Measurements from ENCODE around the gene MERTK. TPM values are rescaled to one million over a fixed set of nuclear protein-coding genes. Genes with fewer than 3 reads are reported as not detected.

MERTK gene
- total RNA-seq, 1 donor from 2014 or later, result 11.1 TPM

GRCh38 chr2:111917106-111917505, 18.7 kb downstream of the MERTK start:
- peaks cover 0 to 11% of the 10 kb centered on the region in 2 donors for H3K4me1 ChIP-seq
- H3K27me3 ChIP-seq, result no peaks in the 10 kb centered on the region
- intact Hi-C loops (cut with DNase I), result no loop called here
- no peak for TF ChIP-seq CTCF (IDR thresholded peaks at IDR 0.05)
- DNase-seq (ENCODE audit: low spot score in 2 of 2), result no peak
- H3K9me3 ChIP-seq, result no peaks in the 10 kb centered on the region
- H3K4me3 ChIP-seq, result no peak overlapping the region
- peaks cover 0 to 5% of the 10 kb centered on the region in 2 donors for H3K36me3 ChIP-seq
- H3K27ac ChIP-seq, result no peak overlapping the region

DNA sequence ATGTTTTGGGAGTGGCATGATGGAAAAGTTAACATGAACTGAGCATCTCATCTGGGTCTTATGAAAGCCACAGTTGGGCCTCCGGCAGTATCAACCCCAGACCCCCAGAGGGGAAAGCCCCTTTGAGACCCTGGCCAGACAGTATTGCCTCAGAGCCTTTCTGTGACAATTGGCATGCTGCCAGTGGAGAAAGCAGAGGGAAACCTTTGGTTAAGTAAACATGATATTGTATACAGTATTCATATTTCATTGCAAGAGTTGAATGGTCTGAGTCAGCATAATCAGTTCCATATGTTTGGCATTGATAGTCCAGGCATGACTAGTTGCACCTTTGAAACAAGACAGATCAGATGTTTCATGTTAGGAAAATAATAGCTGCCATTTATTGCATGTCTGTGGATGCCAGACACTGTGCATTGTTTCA, 20.0 kb downstream of the MERTK start:
- TF ChIP-seq CTCF (IDR thresholded peaks at IDR 0.05), result no peak
- intact Hi-C loops (cut with DNase I), result no loop called here
- no peak overlapping the region for H3K27ac ChIP-seq

DNA sequence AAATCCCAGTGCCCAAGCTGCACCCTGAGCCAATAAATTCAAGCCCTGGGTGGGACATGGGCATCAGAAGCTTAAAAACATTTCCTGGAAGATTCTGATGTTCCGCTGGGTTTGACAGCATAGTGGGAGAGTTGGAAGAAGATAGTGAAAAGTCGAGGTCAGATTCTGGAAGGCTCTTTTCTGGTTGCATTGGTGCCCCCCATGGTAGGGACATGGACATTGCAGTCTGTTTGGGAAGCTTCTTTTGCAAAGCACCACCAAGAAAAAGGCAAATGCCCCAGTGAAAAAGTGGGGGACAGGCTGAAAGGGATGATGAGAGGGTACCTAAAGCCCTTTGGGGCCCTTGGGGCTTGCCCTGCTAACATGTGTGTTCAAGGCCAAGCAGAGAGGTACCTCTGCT, 21.0 kb downstream of the MERTK start:
- Histone ChIP-seq H3K9me3 (no peaks in the 10 kb centered on the region), H3K27ac (no peak overlapping the region), H3K4me1 (peaks cover 0 to 11% of the 10 kb centered on the region in 2 donors), H3K27me3 (no peaks in the 10 kb centered on the region), H3K36me3 (peaks cover 5 to 9% of the 10 kb centered on the region in 2 donors), H3K4me3 (no peak overlapping the region)
- TF ChIP-seq CTCF (IDR thresholded peaks at IDR 0.05), result no peak
- intact Hi-C loops (cut with DNase I), result no loop called here
- no peak for DNase-seq (ENCODE audit: low spot score in 2 of 2)

More for the DNA sequence above, 20.0 kb downstream of the MERTK start:
- no peak overlapping the region for H3K4me3 ChIP-seq
- peaks cover 0 to 11% of the 10 kb centered on the region in 2 donors for H3K4me1 ChIP-seq
- no peaks in the 10 kb centered on the region for H3K9me3 ChIP-seq
- DNase-seq (ENCODE audit: low spot score in 2 of 2), result no peak
- no peaks in the 10 kb centered on the region for H3K27me3 ChIP-seq
- H3K36me3 ChIP-seq, result peaks cover 5% of the 10 kb centered on the region in 2 donors

GRCh38 chr2:111919794-111920608, 21.6 kb downstream of the MERTK start:
- peaks cover 0 to 11% of the 10 kb centered on the region in 2 donors for H3K4me1 ChIP-seq
- intact Hi-C loops (cut with DNase I), result no loop called here
- peaks cover 5 to 9% of the 10 kb centered on the region in 2 donors for H3K36me3 ChIP-seq
- peak; percentile 28 to 77 for DNase-seq (ENCODE audit: low spot score in 2 of 2)
- TF ChIP-seq CTCF (IDR thresholded peaks at IDR 0.05), result no peak
- H3K9me3 ChIP-seq, result no peaks in the 10 kb centered on the region
- no peaks in the 10 kb centered on the region for H3K27me3 ChIP-seq
- H3K4me3 ChIP-seq, result no peak overlapping the region
- no peak overlapping the region for H3K27ac ChIP-seq

GRCh38 chr2:111923276-111923804, 24.9 kb downstream of the MERTK start:
- no peaks in the 10 kb centered on the region for H3K27me3 ChIP-seq
- peaks cover 0 to 9% of the 10 kb centered on the region in 2 donors for H3K36me3 ChIP-seq
- peaks cover 0 to 9% of the 10 kb centered on the region in 2 donors for H3K4me1 ChIP-seq
- no peak overlapping the region for H3K4me3 ChIP-seq
- DNase-seq (ENCODE audit: low spot score in 2 of 2), result no peak
- H3K9me3 ChIP-seq, result no peaks in the 10 kb centered on the region
- TF ChIP-seq CTCF (IDR thresholded peaks at IDR 0.05), result no peak
- H3K27ac ChIP-seq, result no peak overlapping the region
- intact Hi-C loops (cut with DNase I), result no loop called here

All from ascending aorta (tissue), 2 donors.